OCI-LY7 (cell line): Measurements from ENCODE around the gene EPHB1. TPM values are rescaled to one million over a fixed set of nuclear protein-coding genes. Genes with fewer than 3 reads are reported as not detected.

ENCODE experiments used
- BruUV-seq: library from RNA; stranded (reverse); fragments of 400-500 nt; replicated peaks from 2 replicates; lab custom pipeline; 2021; lab: Mats Ljungman, UMichigan
- CTCF ChIA-PET: fragments of 300-600 bp; sonication (Branson Sonifier 250); formaldehyde crosslinking; loops from one replicate; lab custom pipeline; 2022; ENCODE audit warnings: antibody characterized with exemption; ENCODE audit not compliant: unreplicated experiment; lab: Charles Lee
- POLR2A ChIA-PET: fragments of 300-600 bp; sonication (Branson Sonifier 250); formaldehyde crosslinking; loops from one replicate; lab custom pipeline; 2022; ENCODE audit warnings: antibody characterized with exemption; lab: Charles Lee
- DNase-seq: peaks from one replicate; pipeline ENCODE4 v3.0.0-alpha.2; 2015; ENCODE audit warnings: low spot score
- H2AFZ ChIP-seq: fragments of 200-600 bp; sonication (generic), shearing (Covaris generic); 2 replicates; pipeline ENCODE4 v1.6.1; 2014; ENCODE audit warnings: mild to moderate bottlenecking, antibody characterized with exemption, low read length, moderate library complexity
- H3K27ac ChIP-seq: fragments of 200-600 bp; sonication (generic); 2 replicates; pipeline ENCODE4 v1.5.1; 2014; ENCODE audit warnings: mixed run types, low read depth, mild to moderate bottlenecking, moderate library complexity, low read length, inconsistent platforms; ENCODE audit not compliant: poor library complexity, severe bottlenecking
- H3K36me3 ChIP-seq: fragments of 200-600 bp; sonication (generic); 2 replicates; pipeline ENCODE4 v1.6.1; 2014; ENCODE audit warnings: mild to moderate bottlenecking, antibody characterized with exemption, low read length, moderate library complexity, mixed read lengths; ENCODE audit not compliant: insufficient read depth
- H3K4me1 ChIP-seq: fragments of 200-600 bp; sonication (generic); 2 replicates; pipeline ENCODE4 v1.5.1; 2014; ENCODE audit warnings: mild to moderate bottlenecking, low read length; ENCODE audit not compliant: insufficient read depth, poor library complexity, severe bottlenecking
- H3K4me2 ChIP-seq: fragments of 200-600 bp; sonication (generic); 2 replicates; pipeline ENCODE4 v1.6.1; 2014; ENCODE audit warnings: mild to moderate bottlenecking, low read length
- H3K4me3 ChIP-seq: fragments of 200-600 bp; sonication (generic); 2 replicates; pipeline ENCODE4 v1.5.1; 2014; ENCODE audit warnings: mild to moderate bottlenecking, low read depth, low read length; ENCODE audit not compliant: poor library complexity, severe bottlenecking
- H3K79me2 ChIP-seq: fragments of 200-600 bp; sonication (generic); 2 replicates; pipeline ENCODE4 v1.6.1; 2016; ENCODE audit warnings: low read depth, mild to moderate bottlenecking, low read length, moderate library complexity, mixed read lengths; ENCODE audit not compliant: insufficient read depth
- H3K9me2 ChIP-seq: fragments of 200-600 bp; sonication (generic); 2 replicates; pipeline ENCODE4 v1.6.1; 2016; ENCODE audit warnings: mild to moderate bottlenecking, low read length, mixed read lengths; ENCODE audit not compliant: insufficient read depth
- H3K9me3 ChIP-seq: fragments of 200-600 bp; sonication (generic); 2 replicates; pipeline ENCODE4 v1.6.1; 2014; ENCODE audit warnings: mild to moderate bottlenecking, mixed run types, low read length, mixed read lengths
- H4K20me1 ChIP-seq: fragments of 200-600 bp; sonication (generic); 2 replicates; pipeline ENCODE4 v1.6.1; 2014; ENCODE audit warnings: mild to moderate bottlenecking, antibody characterized with exemption, low read length, moderate library complexity, mixed read lengths; ENCODE audit not compliant: insufficient read depth
- CTCF ChIP-seq: fragments of 200-600 bp; sonication (generic); conservative IDR thresholded peaks from 2 replicates; pipeline ENCODE4 v1.5.1; 2014; ENCODE audit warnings: mild to moderate bottlenecking, antibody characterized with exemption, low read length, moderate library complexity, mixed read lengths
- EZH2phosphoT487 ChIP-seq: fragments of 200-600 bp; sonication (generic); IDR thresholded peaks from 2 replicates; pipeline ENCODE4 v1.6.1; 2018; ENCODE audit warnings: low read depth, borderline replicate concordance, mild to moderate bottlenecking, mixed run types, antibody characterized with exemption, low read length, moderate library complexity, mixed read lengths
- intact Hi-C: fragments of 100-400 bp; cut with micrococcal nuclease; formaldehyde crosslinking; loops from one replicate; pipeline ENCODE4 v1.10.0; 2022; ENCODE audit not compliant: unreplicated experiment
- total RNA-seq, 2 experiments: library from RNA; depleted of rRNA in 1 of 2; stranded (reverse); fragments of >200 nt in 1 of 2; shearing (Covaris generic) in 1 of 2; gene quantifications; 2 replicates each; pipeline ENCODE4 v1.2.3, GENCODE V29; 2014 to 2022

Gene EPHB1
- total RNA-seq, 2 experiments from 2014 or later: 0.54 to 1.3 TPM

GRCh38 chr3:135142530-135142929 lies 347.5 kb downstream of the EPHB1 start:
- no peaks in the 10 kb centered on the region for H3K9me3 ChIP-seq
- no peaks in the 10 kb centered on the region for H3K4me1 ChIP-seq
- TF ChIP-seq CTCF: no peak
- H3K79me2 ChIP-seq: no peaks in the 10 kb centered on the region
- intact Hi-C loops: no loop called here
- DNase-seq: no peak
- no peaks in the 10 kb centered on the region for H3K9me2 ChIP-seq
- no peak overlapping the region for H2AFZ ChIP-seq
- no peak overlapping the region for H3K27ac ChIP-seq
- no TSS peak for BruUV-seq
- CTCF ChIA-PET: no interaction called here
- no peaks in the 10 kb centered on the region for H4K20me1 ChIP-seq
- no peak overlapping the region for H3K4me3 ChIP-seq
- H3K36me3 ChIP-seq: no peaks in the 10 kb centered on the region
- POLR2A ChIA-PET: no interaction called here
- H3K4me2 ChIP-seq: no peak overlapping the region

GRCh38 chr3:135143474-135143873 lies 348.4 kb downstream of the EPHB1 start:
- no peak overlapping the region for H3K4me3 ChIP-seq
- no peak for TF ChIP-seq CTCF
- no peaks in the 10 kb centered on the region for H3K9me3 ChIP-seq
- H3K9me2 ChIP-seq: no peaks in the 10 kb centered on the region
- intact Hi-C loops: no loop called here
- no peak overlapping the region for H3K4me2 ChIP-seq
- ChIA-PET CTCF (no interaction called here), POLR2A (no interaction called here)
- H3K27ac ChIP-seq: no peak overlapping the region
- BruUV-seq: no TSS peak
- H3K36me3 ChIP-seq: no peaks in the 10 kb centered on the region
- no peaks in the 10 kb centered on the region for H4K20me1 ChIP-seq
- DNase-seq: no peak
- H2AFZ ChIP-seq: no peak overlapping the region
- H3K4me1 ChIP-seq: no peaks in the 10 kb centered on the region
- no peaks in the 10 kb centered on the region for H3K79me2 ChIP-seq

GRCh38 chr3:135145581-135145980 lies 350.5 kb downstream of the EPHB1 start:
- Histone ChIP-seq H3K9me2 (no peaks in the 10 kb centered on the region), H3K4me1 (no peaks in the 10 kb centered on the region), H3K9me3 (no peaks in the 10 kb centered on the region), H3K4me3 (no peak overlapping the region), H3K36me3 (no peaks in the 10 kb centered on the region), H3K27ac (no peak overlapping the region), H2AFZ (no peak overlapping the region), H3K79me2 (no peaks in the 10 kb centered on the region), H3K4me2 (no peak overlapping the region), H4K20me1 (no peaks in the 10 kb centered on the region)
- TF ChIP-seq EZH2phosphoT487 (no peak), CTCF (no peak)
- intact Hi-C loops: no loop called here
- DNase-seq: no peak
- BruUV-seq: no TSS peak
- ChIA-PET POLR2A (interaction anchor here (0.5 kb wide), 1 partner anchor 63 kb away, joined by 3 read pairs; no protein-coding TSS in a partner anchor), CTCF (no interaction called here)
